Mucosa of descending colon (tissue), 3 donors: Measurements from ENCODE around the gene MGAT5. TPM values are rescaled to one million over a fixed set of nuclear protein-coding genes. Genes with fewer than 3 reads are reported as not detected.

Experiments
- ATAC-seq: fragments of 200-7000 bp; cut with Tn5 transposase; one replicate; pipeline ENCODE4 v1.9.1; 2020; ENCODE audit warnings: mild to moderate bottlenecking, moderate library complexity
- DNase-seq, 3 donors: peaks; one replicate each; pipeline ENCODE4 v3.0.0-alpha.2; 2020
- H3K36me3 ChIP-seq: fragments of 200-600 bp; one replicate; pipeline ENCODE4 v1.8.0; 2021; ENCODE audit warnings: low read depth, mild to moderate bottlenecking
- H3K4me1 ChIP-seq: fragments of 200-600 bp; one replicate; pipeline ENCODE4 v1.8.0; 2021; ENCODE audit warnings: low read depth, mild to moderate bottlenecking
- H3K4me3 ChIP-seq: fragments of 200-600 bp; one replicate; pipeline ENCODE4 v1.8.0; 2021; ENCODE audit warnings: mild to moderate bottlenecking
- H3K9me3 ChIP-seq: fragments of 200-600 bp; one replicate; pipeline ENCODE4 v1.8.0; 2021; ENCODE audit warnings: mild to moderate bottlenecking
- intact Hi-C, 2 donors: fragments of 100-400 bp; cut with DNase I in 1 of 2; cut with micrococcal nuclease in 1 of 2; formaldehyde crosslinking; loops; one replicate each; pipeline versions ENCODE4 v1.11.0 to v1.11.1; 2022; cut with DNase I, micrococcal nuclease
- total RNA-seq, 3 donors: library from RNA; stranded (reverse); fragmentation: NEBNext Ultra II Directional in 2 of 3; extraction: Animal tissue kit (Norgen Biotek cat#: 25700) in 2 of 3; gene quantifications; one replicate each; pipeline versions ENCODE4 v1.2.1 to v1.2.4, GENCODE V29; 2021 to 2023
- TF ChIP-seq, protein P1 (sequence below): fragments of 200-600 bp; IDR thresholded peaks from one replicate; pipeline ENCODE4 v1.8.0; 2022; ENCODE audit warnings: antibody characterized with exemption, mild to moderate bottlenecking
- donor health status: DM: no; HTN: no; CAD: no; lungs with moderate emphysema.
- donor health status: DM: no; HTN: no; CAD: no.
- donor health status: DM: no; HTN: yes; CAD: no.

The MGAT5 gene
- total RNA-seq, 3 donors from 2014 or later = 56.5 to 75.5 (median 69.7) TPM

DNA sequence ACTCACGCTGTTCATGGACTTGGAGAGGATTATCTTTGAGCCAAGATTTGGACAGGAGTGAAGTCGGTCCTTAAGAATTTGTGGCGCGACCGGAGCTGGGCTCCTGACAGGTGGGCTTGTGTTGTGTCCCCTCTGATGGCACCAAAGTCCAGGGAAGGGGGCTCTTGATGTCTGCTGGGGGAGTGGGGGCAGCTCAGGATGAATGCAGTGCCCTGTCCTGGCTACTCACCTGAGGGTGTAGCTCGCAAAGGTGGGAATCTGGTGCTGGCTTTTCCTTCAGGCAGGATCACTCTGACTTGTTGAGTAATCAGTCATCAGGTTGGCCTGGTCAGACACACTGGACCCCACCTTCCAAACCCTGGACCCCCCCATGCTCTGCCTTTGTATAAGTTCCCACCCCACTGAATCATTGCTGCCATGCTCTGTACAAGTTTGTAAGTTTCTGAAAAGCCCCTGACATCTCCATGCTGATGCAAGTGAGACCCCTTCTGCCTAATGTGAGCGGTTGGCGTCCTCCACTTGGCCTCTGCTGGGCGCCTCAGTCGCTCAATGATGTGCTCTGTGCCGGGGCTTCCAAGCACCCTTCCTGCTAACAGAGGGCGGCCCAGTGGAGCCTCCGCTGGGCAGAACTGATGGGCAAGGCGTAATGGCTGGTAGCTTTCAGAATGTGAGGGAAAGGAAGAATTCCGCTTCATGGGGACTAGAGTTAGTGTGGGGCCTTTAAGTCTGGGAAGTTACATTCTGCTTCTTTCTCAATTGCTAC, 196.1 kb downstream of the MGAT5 start:
- no peak for ATAC-seq
- no peak for DNase-seq
- intact Hi-C loops = loop anchor here in 1 of 2 donors (10.0 kb wide), 1 partner anchor 445 kb away; no protein-coding TSS in a partner anchor
- TF ChIP-seq, protein P1, sequence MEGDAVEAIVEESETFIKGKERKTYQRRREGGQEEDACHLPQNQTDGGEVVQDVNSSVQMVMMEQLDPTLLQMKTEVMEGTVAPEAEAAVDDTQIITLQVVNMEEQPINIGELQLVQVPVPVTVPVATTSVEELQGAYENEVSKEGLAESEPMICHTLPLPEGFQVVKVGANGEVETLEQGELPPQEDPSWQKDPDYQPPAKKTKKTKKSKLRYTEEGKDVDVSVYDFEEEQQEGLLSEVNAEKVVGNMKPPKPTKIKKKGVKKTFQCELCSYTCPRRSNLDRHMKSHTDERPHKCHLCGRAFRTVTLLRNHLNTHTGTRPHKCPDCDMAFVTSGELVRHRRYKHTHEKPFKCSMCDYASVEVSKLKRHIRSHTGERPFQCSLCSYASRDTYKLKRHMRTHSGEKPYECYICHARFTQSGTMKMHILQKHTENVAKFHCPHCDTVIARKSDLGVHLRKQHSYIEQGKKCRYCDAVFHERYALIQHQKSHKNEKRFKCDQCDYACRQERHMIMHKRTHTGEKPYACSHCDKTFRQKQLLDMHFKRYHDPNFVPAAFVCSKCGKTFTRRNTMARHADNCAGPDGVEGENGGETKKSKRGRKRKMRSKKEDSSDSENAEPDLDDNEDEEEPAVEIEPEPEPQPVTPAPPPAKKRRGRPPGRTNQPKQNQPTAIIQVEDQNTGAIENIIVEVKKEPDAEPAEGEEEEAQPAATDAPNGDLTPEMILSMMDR = no peak
- Histone ChIP-seq H3K36me3 (no peaks in the 10 kb centered on the region), H3K4me3 (no peak overlapping the region), H3K4me1 (no peaks in the 10 kb centered on the region), H3K9me3 (no peaks in the 10 kb centered on the region)

DNA sequence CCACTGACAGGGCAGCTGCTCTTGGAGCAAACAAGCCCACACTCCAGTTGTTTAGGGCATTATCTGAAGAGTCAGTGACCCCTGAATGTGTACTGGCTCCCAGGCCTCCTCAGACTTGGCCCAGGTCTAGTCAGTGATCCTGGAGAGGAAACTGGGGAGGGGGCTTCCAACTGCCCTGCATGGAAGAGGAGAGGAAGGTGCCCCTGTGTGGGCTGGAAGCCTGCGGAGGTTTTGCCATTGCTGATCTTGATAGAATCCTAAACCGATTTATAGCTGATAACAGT, 197.4 kb downstream of the MGAT5 start:
- TF ChIP-seq, protein P1 = no peak
- no peak overlapping the region for H3K4me3 ChIP-seq
- ATAC-seq = no peak
- intact Hi-C loops = loop anchor here in 1 of 2 donors (10.0 kb wide), 1 partner anchor 444 kb away; no protein-coding TSS in a partner anchor
- DNase-seq = no peak
- H3K36me3 ChIP-seq = no peaks in the 10 kb centered on the region
- H3K9me3 ChIP-seq = no peaks in the 10 kb centered on the region
- no peaks in the 10 kb centered on the region for H3K4me1 ChIP-seq

DNA sequence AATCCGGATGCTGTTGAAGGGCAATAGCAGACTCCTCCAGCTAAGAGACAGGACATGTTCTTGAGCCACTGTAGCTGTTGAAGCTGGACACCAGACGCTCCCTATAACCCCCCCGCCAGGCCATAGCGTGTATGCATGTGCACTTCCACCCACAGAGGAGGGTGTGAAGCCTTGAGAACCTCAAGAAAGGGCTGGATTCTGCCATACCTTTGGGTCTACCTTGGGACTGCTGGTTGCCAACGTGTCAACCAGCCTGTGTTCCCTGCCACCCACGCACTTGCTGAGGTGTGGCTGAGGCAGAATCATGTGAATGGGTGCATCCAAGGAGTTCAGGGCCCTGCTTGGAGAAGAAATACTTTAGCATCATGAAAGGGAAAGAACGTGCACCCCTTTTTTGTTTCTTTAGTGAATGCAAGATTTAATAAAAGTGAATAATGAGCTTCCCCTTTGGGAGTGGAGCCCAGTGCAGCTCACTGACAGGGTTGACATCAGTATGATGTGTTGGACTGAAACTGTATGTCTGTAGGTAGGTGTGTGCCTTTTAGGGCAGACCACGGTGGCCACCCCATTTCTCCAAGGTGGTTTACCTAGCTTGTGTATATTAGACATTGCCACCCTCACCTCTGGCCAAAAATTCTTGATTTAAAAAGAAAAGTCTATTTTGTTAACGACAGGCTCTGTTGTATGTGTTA, 198.3 kb downstream of the MGAT5 start:
- H3K9me3 ChIP-seq = no peaks in the 10 kb centered on the region
- ATAC-seq (no peak), DNase-seq (no peak)
- H3K36me3 ChIP-seq = no peaks in the 10 kb centered on the region
- TF ChIP-seq, protein P1 = no peak
- H3K4me1 ChIP-seq = no peaks in the 10 kb centered on the region
- no peak overlapping the region for H3K4me3 ChIP-seq
- intact Hi-C loops = loop anchor here in 1 of 2 donors (10.0 kb wide), 1 partner anchor 443 kb away; no protein-coding TSS in a partner anchor

DNA sequence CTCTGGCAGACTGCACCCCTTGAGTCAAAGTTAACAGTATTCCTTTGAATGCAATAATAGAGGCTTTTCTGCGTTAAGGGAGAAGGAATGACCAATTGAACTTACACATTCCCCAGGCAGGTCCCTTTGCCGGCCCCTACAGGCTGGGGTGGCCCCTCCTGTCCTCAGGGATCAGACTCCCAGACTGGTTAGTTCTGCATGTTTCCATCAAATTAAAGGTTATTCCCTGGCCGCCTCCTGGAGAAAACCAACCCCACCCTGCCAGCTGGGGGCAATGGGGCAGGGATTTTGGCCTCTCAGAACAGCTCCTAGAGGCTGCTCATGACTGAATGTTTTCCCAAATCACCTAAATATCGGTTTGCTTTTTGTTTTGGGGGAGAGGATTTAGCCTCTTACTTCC, 199.6 kb downstream of the MGAT5 start:
- ATAC-seq (no peak), DNase-seq (no peak)
- TF ChIP-seq, protein P1 = no peak
- no peaks in the 10 kb centered on the region for H3K36me3 ChIP-seq
- intact Hi-C loops = loop anchor here in 1 of 2 donors (10.0 kb wide), 1 partner anchor 441 kb away; no protein-coding TSS in a partner anchor
- no peaks in the 10 kb centered on the region for H3K4me1 ChIP-seq
- H3K9me3 ChIP-seq = no peaks in the 10 kb centered on the region
- no peak overlapping the region for H3K4me3 ChIP-seq

DNA sequence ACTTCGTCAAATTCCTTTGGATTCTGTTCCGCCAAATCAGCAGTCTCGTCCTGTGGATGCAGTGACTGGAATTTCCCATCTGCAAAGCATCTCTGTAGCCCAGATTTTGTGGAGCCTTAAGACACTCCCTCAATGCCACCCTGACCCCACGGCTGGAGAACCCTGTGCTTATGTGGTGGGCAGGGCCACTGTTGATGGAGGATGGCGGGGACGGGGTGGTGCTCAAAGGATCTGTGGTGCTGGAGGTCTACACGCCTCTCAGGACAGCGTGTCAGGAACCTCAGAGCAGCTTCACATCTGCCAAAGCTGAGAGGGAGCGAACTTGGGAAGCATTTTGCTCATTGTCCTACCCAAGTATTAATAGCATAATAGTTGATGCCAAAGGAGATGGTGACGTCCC, 200.1 kb downstream of the MGAT5 start:
- intact Hi-C loops = loop anchor here in 1 of 2 donors (10.0 kb wide), 1 partner anchor 441 kb away; no protein-coding TSS in a partner anchor
- Histone ChIP-seq H3K4me1 (no peaks in the 10 kb centered on the region), H3K9me3 (no peaks in the 10 kb centered on the region), H3K4me3 (no peak overlapping the region), H3K36me3 (no peaks in the 10 kb centered on the region)
- no peak for DNase-seq
- no peak for ATAC-seq
- TF ChIP-seq, protein P1 = no peak
